ENCODE data around the gene WWC2.

WWC2 gene

DNA sequence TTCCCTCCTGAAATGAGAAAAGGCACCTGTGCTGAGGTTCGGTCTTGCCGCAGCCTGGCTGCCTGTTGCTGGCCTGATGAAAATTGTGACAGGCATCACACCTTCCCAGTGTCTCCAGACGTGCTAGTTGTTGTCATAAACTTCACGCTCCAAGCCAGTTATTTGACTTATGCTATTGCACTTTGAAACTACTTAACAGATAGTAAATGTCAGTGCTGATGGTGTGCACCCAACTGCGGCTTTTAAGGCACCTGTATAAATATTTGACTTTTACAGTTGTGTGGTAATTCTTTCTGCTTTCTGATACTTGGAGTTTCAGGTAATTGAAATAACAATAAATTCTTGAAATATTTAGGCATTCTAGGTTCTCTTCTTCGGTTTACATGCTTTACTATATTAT, 1.8 kb downstream of the WWC2 start:
- TF ChIP-seq, protein P1, sequence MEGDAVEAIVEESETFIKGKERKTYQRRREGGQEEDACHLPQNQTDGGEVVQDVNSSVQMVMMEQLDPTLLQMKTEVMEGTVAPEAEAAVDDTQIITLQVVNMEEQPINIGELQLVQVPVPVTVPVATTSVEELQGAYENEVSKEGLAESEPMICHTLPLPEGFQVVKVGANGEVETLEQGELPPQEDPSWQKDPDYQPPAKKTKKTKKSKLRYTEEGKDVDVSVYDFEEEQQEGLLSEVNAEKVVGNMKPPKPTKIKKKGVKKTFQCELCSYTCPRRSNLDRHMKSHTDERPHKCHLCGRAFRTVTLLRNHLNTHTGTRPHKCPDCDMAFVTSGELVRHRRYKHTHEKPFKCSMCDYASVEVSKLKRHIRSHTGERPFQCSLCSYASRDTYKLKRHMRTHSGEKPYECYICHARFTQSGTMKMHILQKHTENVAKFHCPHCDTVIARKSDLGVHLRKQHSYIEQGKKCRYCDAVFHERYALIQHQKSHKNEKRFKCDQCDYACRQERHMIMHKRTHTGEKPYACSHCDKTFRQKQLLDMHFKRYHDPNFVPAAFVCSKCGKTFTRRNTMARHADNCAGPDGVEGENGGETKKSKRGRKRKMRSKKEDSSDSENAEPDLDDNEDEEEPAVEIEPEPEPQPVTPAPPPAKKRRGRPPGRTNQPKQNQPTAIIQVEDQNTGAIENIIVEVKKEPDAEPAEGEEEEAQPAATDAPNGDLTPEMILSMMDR (IDR thresholded peaks at IDR 0.05), result no peak
- H3K27ac ChIP-seq, result no peak overlapping the region
- H3K36me3 ChIP-seq, result no peaks in the 10 kb centered on the region
- H3K4me1 ChIP-seq (ENCODE audit: control insufficient read depth in 1 of 2, insufficient read depth in 1 of 2, low read depth in 1 of 2, low read length in 1 of 2), result peaks cover 24% of the 10 kb centered on the region in 2 experiments
- peaks cover 74% of the 10 kb centered on the region for H3K27me3 ChIP-seq
- no peaks in the 10 kb centered on the region for H3K9me3 ChIP-seq
- no peak overlapping the region for H3K4me3 ChIP-seq (ENCODE audit: low read depth in 1 of 2, low read length in 1 of 2)

DNA sequence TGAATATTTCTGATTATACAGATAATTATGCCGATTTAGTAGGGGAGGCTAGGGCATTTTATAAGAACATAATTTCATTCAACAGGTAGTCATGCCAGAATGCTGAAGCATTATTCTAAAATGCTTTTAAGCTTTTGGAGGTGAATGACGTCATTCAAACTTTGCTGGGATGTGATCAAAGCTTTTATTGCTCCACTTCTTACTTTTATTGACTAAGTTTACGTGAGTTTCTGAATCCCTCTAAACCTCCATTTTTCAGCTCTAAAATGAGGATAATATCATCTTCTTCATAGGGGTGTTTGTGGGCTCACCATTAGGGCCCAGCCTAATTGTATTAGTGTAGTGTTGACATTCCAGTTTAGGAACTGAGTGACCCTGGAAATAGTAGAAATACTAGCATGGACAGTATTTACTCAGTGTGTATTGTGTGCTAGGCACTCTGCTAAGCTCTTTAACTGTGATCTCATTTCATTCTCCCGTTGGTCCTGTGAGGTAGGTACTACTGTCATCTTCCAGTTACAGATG, 3.0 kb downstream of the WWC2 start:
- H3K9me3 ChIP-seq, result no peaks in the 10 kb centered on the region
- H3K27ac ChIP-seq, result no peak overlapping the region
- peaks cover 62% of the 10 kb centered on the region for H3K27me3 ChIP-seq
- no peak overlapping the region for H3K4me3 ChIP-seq (ENCODE audit: low read depth in 1 of 2, low read length in 1 of 2)
- H3K4me1 ChIP-seq (ENCODE audit: control insufficient read depth in 1 of 2, insufficient read depth in 1 of 2, low read depth in 1 of 2, low read length in 1 of 2), result peaks cover 24% of the 10 kb centered on the region in 2 experiments
- TF ChIP-seq, protein P1 (IDR thresholded peaks at IDR 0.05), result no peak
- no peaks in the 10 kb centered on the region for H3K36me3 ChIP-seq

DNA sequence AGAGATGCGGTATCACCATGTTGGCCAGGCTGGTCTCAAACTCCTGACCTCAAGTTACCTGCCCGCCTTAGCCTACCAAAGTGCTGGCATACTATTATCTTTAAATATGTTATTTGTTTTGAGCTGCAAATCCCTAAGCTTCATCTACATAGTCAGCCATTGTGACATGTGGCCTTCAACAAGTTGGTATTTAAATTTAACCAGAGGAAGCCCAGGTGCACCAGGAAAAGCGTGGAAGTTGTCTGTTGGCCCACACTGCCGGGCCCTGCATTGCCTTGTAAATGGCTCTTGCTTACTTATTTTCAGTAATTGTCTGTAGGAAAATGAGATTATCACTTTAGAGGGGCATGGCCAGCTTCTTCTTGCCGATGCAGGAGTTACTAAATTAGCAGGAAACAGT, 6.0 kb downstream of the WWC2 start:
- TF ChIP-seq, protein P1 (IDR thresholded peaks at IDR 0.05), result no peak
- Histone ChIP-seq H3K9me3 (no peaks in the 10 kb centered on the region), H3K4me3 (ENCODE audit: low read depth in 1 of 2, low read length in 1 of 2) (no peak overlapping the region), H3K4me1 (ENCODE audit: control insufficient read depth in 1 of 2, insufficient read depth in 1 of 2, low read depth in 1 of 2, low read length in 1 of 2) (peaks cover under 1 to 2% of the 10 kb centered on the region in 2 experiments), H3K27ac (no peak overlapping the region), H3K36me3 (no peaks in the 10 kb centered on the region), H3K27me3 (peaks cover 31% of the 10 kb centered on the region)

DNA sequence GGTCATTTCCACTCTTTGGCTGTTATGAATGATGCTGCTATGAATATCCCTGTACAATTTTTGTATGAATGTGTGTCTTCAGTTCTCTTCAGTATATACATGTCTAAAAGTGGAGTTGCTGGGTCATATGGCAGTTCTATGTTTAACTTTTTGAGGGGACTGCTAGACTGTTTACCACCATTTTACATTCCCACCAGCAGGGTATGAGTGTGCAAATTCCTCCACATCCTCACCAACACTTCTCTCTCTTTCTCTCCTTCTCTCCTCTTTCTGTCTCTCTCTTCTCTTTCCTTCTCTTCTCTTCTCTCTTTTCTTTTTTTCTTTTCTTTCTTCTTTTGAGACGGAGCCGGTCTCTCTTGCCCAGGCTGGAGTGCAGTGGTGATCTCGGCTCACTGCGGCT, 7.8 kb downstream of the WWC2 start:
- H3K27ac ChIP-seq, result no peak overlapping the region
- no peaks in the 10 kb centered on the region for H3K9me3 ChIP-seq
- TF ChIP-seq, protein P1 (IDR thresholded peaks at IDR 0.05), result no peak

DNA sequence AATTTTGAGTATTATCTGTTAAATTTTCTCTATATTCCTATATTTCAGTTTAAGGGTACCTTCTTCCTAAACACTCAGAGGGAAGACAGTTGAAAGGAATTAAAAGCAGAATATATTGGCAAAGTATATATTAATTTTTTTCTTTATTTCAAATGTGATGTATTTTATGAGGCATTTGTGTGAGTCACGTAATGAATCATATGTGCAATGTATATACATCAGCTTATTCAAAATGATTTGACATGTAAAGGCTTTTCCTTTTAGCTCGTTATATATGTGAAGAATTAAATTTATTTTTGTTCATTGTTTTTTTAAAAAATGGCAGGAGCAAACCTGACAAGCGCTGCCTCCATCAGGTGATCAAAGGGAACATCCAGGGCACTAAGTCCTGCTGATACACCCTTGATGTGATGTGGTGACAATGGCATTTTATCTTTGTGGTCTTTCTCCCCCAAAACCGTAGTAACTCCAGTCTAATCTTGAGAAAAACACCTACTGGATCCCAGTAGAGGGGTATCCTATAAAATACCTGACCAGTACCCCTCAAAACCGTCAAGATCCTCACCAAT, 8.9 kb downstream of the WWC2 start:
- Histone ChIP-seq H3K9me3 (no peaks in the 10 kb centered on the region), H3K36me3 (no peaks in the 10 kb centered on the region), H3K27ac (no peak overlapping the region), H3K4me3 (ENCODE audit: low read depth in 1 of 2, low read length in 1 of 2) (no peak overlapping the region), H3K27me3 (peaks cover 2% of the 10 kb centered on the region), H3K4me1 (ENCODE audit: control insufficient read depth in 1 of 2, insufficient read depth in 1 of 2, low read depth in 1 of 2, low read length in 1 of 2) (no peaks in the 10 kb centered on the region)
- TF ChIP-seq, protein P1 (IDR thresholded peaks at IDR 0.05), result no peak

More for the DNA sequence above, 7.8 kb downstream of the WWC2 start:
- no peaks in the 10 kb centered on the region for H3K4me1 ChIP-seq (ENCODE audit: control insufficient read depth in 1 of 2, insufficient read depth in 1 of 2, low read depth in 1 of 2, low read length in 1 of 2)
- no peak overlapping the region for H3K4me3 ChIP-seq (ENCODE audit: low read depth in 1 of 2, low read length in 1 of 2)
- peaks cover 13% of the 10 kb centered on the region for H3K27me3 ChIP-seq
- no peaks in the 10 kb centered on the region for H3K36me3 ChIP-seq

Measured in neutrophil (primary cell).